HEK293 (cell line): ENCODE measurements around the gene SLC12A2.
A peak's percentile ranks its signal among the peaks of the same experiment; 100 is the strongest.

Source experiments
- CTCF ChIA-PET: fragments of 350-600 bp; formaldehyde crosslinking; extraction: SDS; loops from one replicate; lab custom pipeline; 2021; ENCODE audit warnings: antibody characterized with exemption; lab: Yijun Ruan, JAX
- POLR2A ChIA-PET: fragments of 300-600 bp; formaldehyde crosslinking; extraction: SDS; loops from one replicate; lab custom pipeline; 2020; ENCODE audit warnings: antibody characterized with exemption, inconsistent platforms; lab: Yijun Ruan, JAX
- H3K27ac ChIP-seq: fragments of 200-500 bp; sonication (Bioruptor generic); 2 replicates; pipeline ENCODE4 v1.5.1; 2014; ENCODE audit warnings: low read depth, low read length, control low read depth, inconsistent platforms; ENCODE audit errors: extremely low read depth
- H3K36me3 ChIP-seq, 2 experiments: fragments of 200-500 bp in 1 of 2; sonication (Bioruptor generic) in 1 of 2; 1 replicate in 1 of 2; 2 replicates in 1 of 2; pipeline ENCODE4 v1.5.1; 2014 to 2017; ENCODE audit warnings: inconsistent platforms in 2 of 2, low read length in 2 of 2; ENCODE audit not compliant: control insufficient read depth in 2 of 2, insufficient read depth in 1 of 2
- H3K4me1 ChIP-seq: fragments of 200-500 bp; sonication (Bioruptor generic); 2 replicates; pipeline ENCODE4 v1.5.1; 2014; ENCODE audit warnings: mild to moderate bottlenecking, low read length, inconsistent platforms; ENCODE audit not compliant: control insufficient read depth, insufficient read depth
- H3K4me3 ChIP-seq: 2 replicates; pipeline ENCODE4 v1.5.1; 2011; ENCODE audit warnings: low read depth, mild to moderate bottlenecking, control low read depth, low read length, moderate library complexity
- H3K9me3 ChIP-seq: fragments of 200-500 bp; sonication (Bioruptor generic); 2 replicates; pipeline ENCODE4 v1.5.1; 2014; ENCODE audit warnings: low read depth, low read length, inconsistent platforms; ENCODE audit not compliant: control insufficient read depth, insufficient read depth
- BCL11B ChIP-seq: fragments of 450-650 bp; formaldehyde crosslinking; IDR thresholded peaks from 2 replicates; pipeline ENCODE4 v1.5.1; 2016; ENCODE audit warnings: low read depth, missing biosample characterization, missing genetic modification characterization
- KLF8 ChIP-seq: fragments of 450-650 bp; formaldehyde crosslinking; IDR thresholded peaks from 2 replicates; pipeline ENCODE4 v1.5.1; 2016; ENCODE audit warnings: missing biosample characterization, missing genetic modification characterization
- OSR2 ChIP-seq: fragments of 450-650 bp; formaldehyde crosslinking; IDR thresholded peaks from 2 replicates; pipeline ENCODE4 v1.5.1; 2016; ENCODE audit warnings: missing biosample characterization, missing genetic modification characterization
- SCRT1 ChIP-seq: fragments of 450-650 bp; formaldehyde crosslinking; IDR thresholded peaks from 2 replicates; pipeline ENCODE4 v1.5.1; 2016; ENCODE audit warnings: missing biosample characterization, missing genetic modification characterization, borderline replicate concordance
- TCF7L2 ChIP-seq: IDR thresholded peaks from 2 replicates; pipeline ENCODE4 v1.6.1; 2011; ENCODE audit warnings: low read depth, mild to moderate bottlenecking, inconsistent platforms, low read length, moderate library complexity, borderline replicate concordance
- ZBTB48 ChIP-seq: fragments of 450-650 bp; formaldehyde crosslinking; IDR thresholded peaks from 2 replicates; pipeline ENCODE4 v1.5.1; 2016; ENCODE audit warnings: missing biosample characterization, missing genetic modification characterization
- ZFHX2 ChIP-seq: fragments of 450-650 bp; formaldehyde crosslinking; conservative IDR thresholded peaks from 2 replicates; pipeline ENCODE4 v1.5.1; 2016; ENCODE audit warnings: missing biosample characterization, missing genetic modification characterization
- ZNF266 ChIP-seq: fragments of 450-650 bp; formaldehyde crosslinking; IDR thresholded peaks from 2 replicates; pipeline ENCODE4 v1.5.1; 2016; ENCODE audit warnings: missing biosample characterization, missing genetic modification characterization, low read depth
- ZNF292 ChIP-seq: fragments of 450-650 bp; formaldehyde crosslinking; IDR thresholded peaks from 2 replicates; pipeline ENCODE4 v1.5.1; 2016; ENCODE audit warnings: low read depth, missing biosample characterization, missing genetic modification characterization, borderline replicate concordance
- ZNF324 ChIP-seq: fragments of 450-650 bp; formaldehyde crosslinking; IDR thresholded peaks from 2 replicates; pipeline ENCODE4 v1.5.1; 2016; ENCODE audit warnings: missing biosample characterization, missing genetic modification characterization
- ZNF701 ChIP-seq: fragments of 450-650 bp; formaldehyde crosslinking; IDR thresholded peaks from 2 replicates; pipeline ENCODE4 v1.5.1; 2016; ENCODE audit warnings: missing biosample characterization, missing genetic modification characterization
- ZNF768 ChIP-seq: fragments of 450-650 bp; formaldehyde crosslinking; IDR thresholded peaks from 2 replicates; pipeline ENCODE4 v1.5.1; 2018; ENCODE audit warnings: missing biosample characterization, mild to moderate bottlenecking, missing genetic modification characterization
- ZNF843 ChIP-seq: fragments of 450-650 bp; formaldehyde crosslinking; IDR thresholded peaks from 2 replicates; pipeline ENCODE4 v1.5.1; 2016; ENCODE audit warnings: missing biosample characterization, missing genetic modification characterization
- TF ChIP-seq, protein P1 (sequence below): fragments of 450-650 bp; formaldehyde crosslinking; optimal IDR thresholded peaks from 2 replicates; pipeline ENCODE3; 2016; ENCODE audit warnings: missing biosample characterization, mild to moderate bottlenecking, missing genetic modification characterization
- TF ChIP-seq, protein P2 (sequence below): fragments of 450-650 bp; formaldehyde crosslinking; IDR thresholded peaks from 2 replicates; pipeline ENCODE4 v1.5.1; 2017; ENCODE audit warnings: missing biosample characterization, missing genetic modification characterization
- TF ChIP-seq, protein P3 (sequence below): IDR thresholded peaks from 2 replicates; pipeline ENCODE4 v1.6.1; 2011; ENCODE audit warnings: mild to moderate bottlenecking, low read depth, low read length, borderline replicate concordance
- TF ChIP-seq, protein P4 (sequence below): fragments of 450-650 bp; formaldehyde crosslinking; IDR thresholded peaks from 2 replicates; pipeline ENCODE4 v1.5.1; 2017; ENCODE audit warnings: missing biosample characterization, missing genetic modification characterization
- TF ChIP-seq, protein P5 (sequence below): fragments of 450-650 bp; formaldehyde crosslinking; IDR thresholded peaks from 2 replicates; pipeline ENCODE4 v1.5.1; 2017; ENCODE audit warnings: missing biosample characterization, missing genetic modification characterization

The SLC12A2 gene

DNA sequence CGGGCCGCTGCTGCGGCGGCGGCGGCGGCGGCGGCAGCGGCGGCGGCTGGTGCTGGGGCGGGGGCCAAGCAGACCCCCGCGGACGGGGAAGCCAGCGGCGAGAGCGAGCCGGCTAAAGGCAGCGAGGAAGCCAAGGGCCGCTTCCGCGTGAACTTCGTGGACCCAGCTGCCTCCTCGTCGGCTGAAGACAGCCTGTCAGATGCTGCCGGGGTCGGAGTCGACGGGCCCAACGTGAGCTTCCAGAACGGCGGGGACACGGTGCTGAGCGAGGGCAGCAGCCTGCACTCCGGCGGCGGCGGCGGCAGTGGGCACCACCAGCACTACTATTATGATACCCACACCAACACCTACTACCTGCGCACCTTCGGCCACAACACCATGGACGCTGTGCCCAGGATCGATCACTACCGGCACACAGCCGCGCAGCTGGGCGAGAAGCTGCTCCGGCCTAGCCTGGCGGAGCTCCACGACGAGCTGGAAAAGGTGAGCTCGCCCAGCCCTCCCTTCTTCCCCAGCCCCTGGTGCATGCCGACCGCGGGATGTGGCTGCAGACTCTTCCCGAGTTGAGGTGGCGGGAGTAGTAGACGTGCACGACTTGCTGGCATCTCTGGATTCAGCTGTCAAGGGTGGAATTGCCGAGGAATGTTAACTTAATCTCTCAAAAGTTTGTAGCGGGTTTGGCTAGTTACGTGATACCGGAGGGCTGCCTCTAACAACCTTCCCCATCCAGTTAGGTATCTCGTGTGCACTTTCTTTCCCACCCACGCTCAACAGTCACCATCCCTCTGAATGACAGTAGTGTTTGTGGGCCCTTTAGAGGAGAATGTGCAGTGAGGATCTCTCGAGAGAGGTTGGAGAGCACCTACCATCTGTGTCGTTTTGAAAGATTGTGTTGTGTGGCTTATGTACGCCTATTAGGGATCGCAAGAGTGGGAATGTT, 932 bp downstream of the SLC12A2 start (continued):
- TF ChIP-seq, protein P1, sequence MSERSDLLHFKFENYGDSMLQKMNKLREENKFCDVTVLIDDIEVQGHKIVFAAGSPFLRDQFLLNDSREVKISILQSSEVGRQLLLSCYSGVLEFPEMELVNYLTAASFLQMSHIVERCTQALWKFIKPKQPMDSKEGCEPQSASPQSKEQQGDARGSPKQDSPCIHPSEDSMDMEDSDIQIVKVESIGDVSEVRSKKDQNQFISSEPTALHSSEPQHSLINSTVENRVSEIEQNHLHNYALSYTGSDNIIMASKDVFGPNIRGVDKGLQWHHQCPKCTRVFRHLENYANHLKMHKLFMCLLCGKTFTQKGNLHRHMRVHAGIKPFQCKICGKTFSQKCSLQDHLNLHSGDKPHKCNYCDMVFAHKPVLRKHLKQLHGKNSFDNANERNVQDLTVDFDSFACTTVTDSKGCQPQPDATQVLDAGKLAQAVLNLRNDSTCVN (tag by site-specific recombination): peak; percentile 76
- TF ChIP-seq ZNF701 (no peak), OSR2 (tag by site-specific recombination) (no peak), ZNF324 (no peak), ZNF266 (tag by site-specific recombination) (no peak), ZBTB48 (tag by site-specific recombination) (0 out of 2 replicates have a peak, but pooled peaks have one; percentile 10)
- TF ChIP-seq, protein P2, sequence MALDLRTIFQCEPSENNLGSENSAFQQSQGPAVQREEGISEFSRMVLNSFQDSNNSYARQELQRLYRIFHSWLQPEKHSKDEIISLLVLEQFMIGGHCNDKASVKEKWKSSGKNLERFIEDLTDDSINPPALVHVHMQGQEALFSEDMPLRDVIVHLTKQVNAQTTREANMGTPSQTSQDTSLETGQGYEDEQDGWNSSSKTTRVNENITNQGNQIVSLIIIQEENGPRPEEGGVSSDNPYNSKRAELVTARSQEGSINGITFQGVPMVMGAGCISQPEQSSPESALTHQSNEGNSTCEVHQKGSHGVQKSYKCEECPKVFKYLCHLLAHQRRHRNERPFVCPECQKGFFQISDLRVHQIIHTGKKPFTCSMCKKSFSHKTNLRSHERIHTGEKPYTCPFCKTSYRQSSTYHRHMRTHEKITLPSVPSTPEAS (tag by site-specific recombination): no peak
- TF ChIP-seq, all 188 proteins: peak for 32

DNA sequence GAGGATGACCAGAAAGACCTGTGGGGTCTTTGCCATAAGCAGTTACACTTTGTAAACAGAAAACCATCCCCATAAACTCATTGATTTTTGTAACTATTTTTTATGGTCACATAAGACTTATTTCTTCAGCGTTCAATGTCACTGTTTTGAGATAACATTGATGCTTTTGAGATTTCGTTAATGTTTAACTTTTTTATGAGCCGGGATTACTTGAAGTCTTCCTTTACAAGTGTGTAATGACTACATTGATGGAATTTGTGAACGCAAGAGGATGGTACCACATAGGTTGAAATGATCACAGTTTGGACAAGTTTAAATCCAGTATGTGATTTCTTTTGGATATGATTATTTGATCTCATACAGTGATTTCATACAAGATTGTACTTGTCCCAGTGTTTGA, 1.8 kb downstream of the SLC12A2 start:
- TF ChIP-seq ZNF768 (tag by site-specific recombination) (no peak), ZNF292 (tag by site-specific recombination) (no peak), TCF7L2 (0 out of 2 replicates have a peak, but pooled peaks have one; percentile 28), BCL11B (tag by site-specific recombination) (no peak), KLF8 (no peak), ZNF843 (tag by site-specific recombination) (0 out of 2 replicates have a peak, but pooled peaks have one; percentile 32), ZFHX2 (tag by site-specific recombination) (no peak), SCRT1 (tag by site-specific recombination) (peak; percentile 20; the same call in 1 of the 2 replicates)
- TF ChIP-seq, protein P3, sequence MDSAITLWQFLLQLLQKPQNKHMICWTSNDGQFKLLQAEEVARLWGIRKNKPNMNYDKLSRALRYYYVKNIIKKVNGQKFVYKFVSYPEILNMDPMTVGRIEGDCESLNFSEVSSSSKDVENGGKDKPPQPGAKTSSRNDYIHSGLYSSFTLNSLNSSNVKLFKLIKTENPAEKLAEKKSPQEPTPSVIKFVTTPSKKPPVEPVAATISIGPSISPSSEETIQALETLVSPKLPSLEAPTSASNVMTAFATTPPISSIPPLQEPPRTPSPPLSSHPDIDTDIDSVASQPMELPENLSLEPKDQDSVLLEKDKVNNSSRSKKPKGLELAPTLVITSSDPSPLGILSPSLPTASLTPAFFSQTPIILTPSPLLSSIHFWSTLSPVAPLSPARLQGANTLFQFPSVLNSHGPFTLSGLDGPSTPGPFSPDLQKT: no peak
- TF ChIP-seq, protein P4, sequence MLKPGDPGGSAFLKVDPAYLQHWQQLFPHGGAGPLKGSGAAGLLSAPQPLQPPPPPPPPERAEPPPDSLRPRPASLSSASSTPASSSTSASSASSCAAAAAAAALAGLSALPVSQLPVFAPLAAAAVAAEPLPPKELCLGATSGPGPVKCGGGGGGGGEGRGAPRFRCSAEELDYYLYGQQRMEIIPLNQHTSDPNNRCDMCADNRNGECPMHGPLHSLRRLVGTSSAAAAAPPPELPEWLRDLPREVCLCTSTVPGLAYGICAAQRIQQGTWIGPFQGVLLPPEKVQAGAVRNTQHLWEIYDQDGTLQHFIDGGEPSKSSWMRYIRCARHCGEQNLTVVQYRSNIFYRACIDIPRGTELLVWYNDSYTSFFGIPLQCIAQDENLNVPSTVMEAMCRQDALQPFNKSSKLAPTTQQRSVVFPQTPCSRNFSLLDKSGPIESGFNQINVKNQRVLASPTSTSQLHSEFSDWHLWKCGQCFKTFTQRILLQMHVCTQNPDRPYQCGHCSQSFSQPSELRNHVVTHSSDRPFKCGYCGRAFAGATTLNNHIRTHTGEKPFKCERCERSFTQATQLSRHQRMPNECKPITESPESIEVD (tag by site-specific recombination): peak; percentile 66
- TF ChIP-seq, protein P5, sequence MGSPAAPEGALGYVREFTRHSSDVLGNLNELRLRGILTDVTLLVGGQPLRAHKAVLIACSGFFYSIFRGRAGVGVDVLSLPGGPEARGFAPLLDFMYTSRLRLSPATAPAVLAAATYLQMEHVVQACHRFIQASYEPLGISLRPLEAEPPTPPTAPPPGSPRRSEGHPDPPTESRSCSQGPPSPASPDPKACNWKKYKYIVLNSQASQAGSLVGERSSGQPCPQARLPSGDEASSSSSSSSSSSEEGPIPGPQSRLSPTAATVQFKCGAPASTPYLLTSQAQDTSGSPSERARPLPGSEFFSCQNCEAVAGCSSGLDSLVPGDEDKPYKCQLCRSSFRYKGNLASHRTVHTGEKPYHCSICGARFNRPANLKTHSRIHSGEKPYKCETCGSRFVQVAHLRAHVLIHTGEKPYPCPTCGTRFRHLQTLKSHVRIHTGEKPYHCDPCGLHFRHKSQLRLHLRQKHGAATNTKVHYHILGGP (tag by site-specific recombination): no peak
- H3K27ac ChIP-seq: no peak overlapping the region
- H3K9me3 ChIP-seq: no peaks in the 10 kb centered on the region
- no peaks in the 10 kb centered on the region for H3K36me3 ChIP-seq
- POLR2A ChIA-PET: interaction anchor here (1.0 kb wide), 1 partner anchor 71 kb away, joined by 3 read pairs; no protein-coding TSS in a partner anchor
- peak overlapping the region; percentile 70 for H3K4me3 ChIP-seq
- CTCF ChIA-PET: interaction anchor here (0.6 to 1.2 kb wide), 4 partner anchors 109 to 521 kb away, joined by 3 to 7 read pairs (median 4); no protein-coding TSS in a partner anchor
- peaks cover 9% of the 10 kb centered on the region; the same call in 1 of the 2 replicates for H3K4me1 ChIP-seq
